Karpas-422 (cell line): Measurements from ENCODE around the gene NR1H4. TPM values are rescaled to one million over a fixed set of nuclear protein-coding genes. Genes with fewer than 3 reads are reported as not detected.

Experiments
- DNase-seq: peaks from one replicate; pipeline ENCODE4 v3.0.0-alpha.2; 2015
- H2AFZ ChIP-seq: fragments of 200-600 bp; sonication (generic); 2 replicates; pipeline ENCODE4 v1.6.1; 2014; ENCODE audit warnings: antibody characterized with exemption, low read length, mixed read lengths
- H3K27ac ChIP-seq: fragments of 200-600 bp; sonication (generic); 2 replicates; pipeline ENCODE4 v1.5.1; 2014; ENCODE audit warnings: mild to moderate bottlenecking, low read length, moderate library complexity
- H3K27me3 ChIP-seq: fragments of 200-600 bp; sonication (generic); 2 replicates; pipeline ENCODE4 v1.6.1; 2014; ENCODE audit warnings: low read length, mixed read lengths
- H3K36me3 ChIP-seq: fragments of 200-600 bp; sonication (generic); 2 replicates; pipeline ENCODE4 v1.6.1; 2014; ENCODE audit warnings: low read length, mixed read lengths; ENCODE audit not compliant: insufficient read depth
- H3K4me1 ChIP-seq: fragments of 200-600 bp; sonication (generic); 2 replicates; pipeline ENCODE4 v1.6.1; 2014; ENCODE audit warnings: mild to moderate bottlenecking, low read length, mixed read lengths
- H3K4me2 ChIP-seq: fragments of 200-600 bp; sonication (generic); 2 replicates; pipeline ENCODE4 v1.6.1; 2014; ENCODE audit warnings: low read length, low read depth, mild to moderate bottlenecking; ENCODE audit not compliant: poor library complexity, severe bottlenecking
- H3K4me3 ChIP-seq: fragments of 200-600 bp; sonication (generic); 2 replicates; pipeline ENCODE4 v1.5.1; 2014; ENCODE audit warnings: mild to moderate bottlenecking, antibody characterized with exemption, low read length, mixed read lengths
- H3K79me2 ChIP-seq: fragments of 200-600 bp; sonication (generic); 2 replicates; pipeline ENCODE4 v1.6.1; 2014; ENCODE audit warnings: mild to moderate bottlenecking, low read length, mixed read lengths
- H3K9ac ChIP-seq: fragments of 200-600 bp; sonication (generic); 2 replicates; pipeline ENCODE4 v1.6.0; 2014; ENCODE audit warnings: low read length
- H3K9me2 ChIP-seq: fragments of 200-600 bp; sonication (generic), shearing (Covaris generic); replicated peaks from 2 replicates; pipeline ENCODE4 v1.6.0; 2014; ENCODE audit warnings: mild to moderate bottlenecking, low read length, moderate library complexity; ENCODE audit not compliant: insufficient read depth
- H3K9me3 ChIP-seq: fragments of 300-700, 200-600 bp; sonication (generic); 2 replicates; pipeline ENCODE4 v1.6.1; 2014; ENCODE audit warnings: low read length, mixed read lengths
- H4K20me1 ChIP-seq: fragments of 200-600 bp; sonication (generic); 2 replicates; pipeline ENCODE4 v1.6.1; 2014; ENCODE audit warnings: mild to moderate bottlenecking, antibody characterized with exemption, low read length, low read depth; ENCODE audit not compliant: insufficient read depth
- total RNA-seq: library from RNA; depleted of rRNA; stranded (reverse); fragments of >200 nt; shearing (Covaris generic); gene quantifications from 2 replicates; pipeline ENCODE4 v1.2.3, GENCODE V29; 2014; ENCODE audit warnings: low replicate concordance

Gene NR1H4
- total RNA-seq, 1 experiment from 2014 or later, result not detected

DNA sequence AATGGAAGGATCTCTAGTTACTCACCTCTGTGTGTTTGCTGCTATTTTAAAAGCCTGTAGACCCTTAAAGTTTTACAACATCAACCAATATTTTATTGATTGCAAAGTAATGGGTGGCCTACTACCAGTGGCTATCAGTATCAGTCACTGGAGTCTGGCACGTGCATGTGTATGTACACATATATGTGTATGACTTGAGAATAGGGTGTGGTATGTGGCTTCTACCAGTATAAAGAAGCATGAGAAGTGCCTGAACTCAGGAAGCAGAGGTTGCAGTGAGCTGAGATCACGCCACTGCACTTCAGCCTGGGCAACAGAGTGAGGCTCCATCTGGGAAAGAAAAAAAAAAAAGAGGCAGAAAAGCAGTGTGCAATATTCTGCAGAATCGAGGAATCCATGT is 54.4 kb downstream of the NR1H4 start:
- Histone ChIP-seq H3K9ac (no peak overlapping the region), H3K9me2 (no peaks in the 10 kb centered on the region), H4K20me1 (no peaks in the 10 kb centered on the region), H3K79me2 (no peaks in the 10 kb centered on the region), H3K27me3 (no peaks in the 10 kb centered on the region), H3K27ac (no peak overlapping the region), H3K4me2 (no peak overlapping the region), H2AFZ (no peak overlapping the region), H3K4me1 (no peaks in the 10 kb centered on the region), H3K4me3 (no peak overlapping the region), H3K36me3 (no peaks in the 10 kb centered on the region), H3K9me3 (no peaks in the 10 kb centered on the region)
- no peak for DNase-seq

GRCh38 chr12:100528471-100529127 is 54.9 kb downstream of the NR1H4 start:
- no peaks in the 10 kb centered on the region for H3K4me1 ChIP-seq
- H3K27ac ChIP-seq, result no peak overlapping the region
- H3K9me3 ChIP-seq, result no peaks in the 10 kb centered on the region
- H3K9me2 ChIP-seq, result no peaks in the 10 kb centered on the region
- H3K79me2 ChIP-seq, result no peaks in the 10 kb centered on the region
- no peaks in the 10 kb centered on the region for H4K20me1 ChIP-seq
- no peak overlapping the region for H3K4me3 ChIP-seq
- no peaks in the 10 kb centered on the region for H3K36me3 ChIP-seq
- no peak overlapping the region for H3K4me2 ChIP-seq
- no peak overlapping the region for H3K9ac ChIP-seq
- H2AFZ ChIP-seq, result no peak overlapping the region
- DNase-seq, result no peak
- H3K27me3 ChIP-seq, result no peaks in the 10 kb centered on the region

- no peak for DNase-seq
- H3K4me3 ChIP-seq, result no peak overlapping the region
- H3K27ac ChIP-seq, result no peak overlapping the region
- H3K4me1 ChIP-seq, result no peaks in the 10 kb centered on the region
- H3K9me3 ChIP-seq, result no peaks in the 10 kb centered on the region
- H3K36me3 ChIP-seq, result no peaks in the 10 kb centered on the region
- no peak overlapping the region for H3K4me2 ChIP-seq
- H3K79me2 ChIP-seq, result no peaks in the 10 kb centered on the region
- no peaks in the 10 kb centered on the region for H4K20me1 ChIP-seq
- no peaks in the 10 kb centered on the region for H3K9me2 ChIP-seq
- H2AFZ ChIP-seq, result no peak overlapping the region
- no peaks in the 10 kb centered on the region for H3K27me3 ChIP-seq
- no peak overlapping the region for H3K9ac ChIP-seq
Observed at GRCh38 chr12:100529756-100530350, 56.2 kb downstream of the NR1H4 start.

DNA sequence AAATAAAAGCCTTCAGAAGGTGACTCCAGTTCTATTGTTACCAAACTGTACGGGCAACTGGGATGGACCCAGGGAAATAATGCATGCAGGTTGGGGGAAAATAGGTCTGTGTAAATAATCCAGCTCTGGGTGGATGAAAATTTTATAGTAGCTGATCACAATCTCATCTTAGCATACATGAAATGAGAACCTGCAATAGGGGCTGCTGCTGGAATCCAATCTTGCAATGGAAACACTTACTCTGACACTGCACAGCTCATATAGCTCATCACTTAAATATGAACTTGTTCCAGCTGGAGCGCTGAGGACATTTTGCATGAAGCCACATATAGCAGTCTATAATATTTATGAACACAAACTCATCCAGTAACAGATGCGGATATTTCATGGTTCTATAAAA is 59.7 kb downstream of the NR1H4 start:
- no peaks in the 10 kb centered on the region for H3K79me2 ChIP-seq
- DNase-seq, result no peak
- H3K27me3 ChIP-seq, result no peaks in the 10 kb centered on the region
- no peaks in the 10 kb centered on the region for H3K4me1 ChIP-seq
- H3K9ac ChIP-seq, result no peak overlapping the region
- no peaks in the 10 kb centered on the region for H3K9me3 ChIP-seq
- H3K27ac ChIP-seq, result no peak overlapping the region
- no peaks in the 10 kb centered on the region for H4K20me1 ChIP-seq
- H3K9me2 ChIP-seq, result no peaks in the 10 kb centered on the region
- H2AFZ ChIP-seq, result no peak overlapping the region
- no peak overlapping the region for H3K4me2 ChIP-seq
- no peak overlapping the region for H3K4me3 ChIP-seq
- H3K36me3 ChIP-seq, result no peaks in the 10 kb centered on the region

GRCh38 chr12:100534625-100535227 is 61.1 kb downstream of the NR1H4 start:
- DNase-seq, result no peak
- no peaks in the 10 kb centered on the region for H3K36me3 ChIP-seq

GRCh38 chr12:100539202-100539601 is 65.5 kb downstream of the NR1H4 start:
- DNase-seq, result peak; percentile 68
- H3K27ac ChIP-seq, result no peak overlapping the region
- H4K20me1 ChIP-seq, result no peaks in the 10 kb centered on the region

More at GRCh38 chr12:100534625-100535227, 61.1 kb downstream of the NR1H4 start:
- Histone ChIP-seq H3K4me2 (no peak overlapping the region), H3K27me3 (no peaks in the 10 kb centered on the region), H3K4me1 (no peaks in the 10 kb centered on the region), H3K9me3 (no peaks in the 10 kb centered on the region), H3K4me3 (no peak overlapping the region), H3K27ac (no peak overlapping the region), H3K9ac (no peak overlapping the region), H2AFZ (no peak overlapping the region), H3K79me2 (no peaks in the 10 kb centered on the region), H3K9me2 (no peaks in the 10 kb centered on the region), H4K20me1 (no peaks in the 10 kb centered on the region)

DNA sequence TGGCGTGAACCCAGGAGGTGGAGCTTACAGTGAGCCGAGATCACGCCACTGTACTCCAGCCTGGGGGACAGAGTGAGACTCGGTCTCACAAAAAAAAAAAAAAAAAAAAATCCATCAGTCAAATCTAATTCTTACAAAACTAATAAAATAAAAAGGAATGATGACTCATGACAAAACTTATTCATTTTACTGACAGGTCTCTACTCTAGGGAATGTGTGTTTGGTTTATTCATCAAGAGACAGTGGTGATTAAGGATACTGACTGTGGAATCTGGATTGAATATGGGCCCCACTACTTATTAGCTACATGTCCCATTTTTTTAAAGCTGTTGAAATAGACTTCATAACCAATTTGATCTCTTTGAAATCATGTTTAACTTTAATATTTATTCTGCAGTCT is 70.5 kb downstream of the NR1H4 start:
- no peak for DNase-seq
- no peak overlapping the region for H3K27ac ChIP-seq
- no peak overlapping the region for H2AFZ ChIP-seq

More at GRCh38 chr12:100539202-100539601, 65.5 kb downstream of the NR1H4 start:
- Histone ChIP-seq H3K4me2 (no peak overlapping the region), H3K4me1 (no peaks in the 10 kb centered on the region), H3K9me3 (no peaks in the 10 kb centered on the region), H3K36me3 (no peaks in the 10 kb centered on the region), H3K9ac (no peak overlapping the region), H2AFZ (no peak overlapping the region), H3K27me3 (no peaks in the 10 kb centered on the region), H3K9me2 (no peaks in the 10 kb centered on the region), H3K4me3 (no peak overlapping the region), H3K79me2 (no peaks in the 10 kb centered on the region)

DNA sequence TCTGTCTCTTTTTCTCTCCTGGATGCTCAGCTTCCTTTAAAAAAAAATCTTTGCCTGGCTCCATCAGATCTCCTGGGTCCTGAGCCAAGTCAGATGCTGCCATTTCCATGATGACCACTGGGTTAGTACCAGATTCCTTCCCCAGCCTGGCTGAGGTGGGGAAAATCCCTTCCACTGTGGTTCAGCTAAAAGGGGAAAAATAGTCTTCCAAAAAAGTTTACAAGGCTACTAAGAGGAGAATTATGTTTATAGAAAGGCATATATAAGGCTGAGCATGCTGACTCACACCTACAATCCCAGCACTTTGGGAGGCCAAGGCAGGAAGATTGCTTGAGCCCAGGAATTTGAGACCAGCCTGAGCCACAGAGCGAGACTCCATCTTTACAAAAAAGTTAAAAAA is 71.4 kb downstream of the NR1H4 start:
- H4K20me1 ChIP-seq, result no peaks in the 10 kb centered on the region
- H3K9ac ChIP-seq, result no peak overlapping the region
- H3K9me2 ChIP-seq, result no peaks in the 10 kb centered on the region
- no peak for DNase-seq
- no peaks in the 10 kb centered on the region for H3K27me3 ChIP-seq
- no peaks in the 10 kb centered on the region for H3K4me1 ChIP-seq
- no peaks in the 10 kb centered on the region for H3K36me3 ChIP-seq
- no peak overlapping the region for H2AFZ ChIP-seq
- H3K4me2 ChIP-seq, result no peak overlapping the region
- no peaks in the 10 kb centered on the region for H3K79me2 ChIP-seq
- no peak overlapping the region for H3K4me3 ChIP-seq
- no peak overlapping the region for H3K27ac ChIP-seq
- no peaks in the 10 kb centered on the region for H3K9me3 ChIP-seq

More for the DNA sequence above, 70.5 kb downstream of the NR1H4 start:
- Histone ChIP-seq H3K27me3 (no peaks in the 10 kb centered on the region), H3K9me3 (no peaks in the 10 kb centered on the region), H3K4me3 (no peak overlapping the region), H3K9ac (no peak overlapping the region), H3K36me3 (no peaks in the 10 kb centered on the region), H4K20me1 (no peaks in the 10 kb centered on the region), H3K79me2 (no peaks in the 10 kb centered on the region), H3K4me1 (no peaks in the 10 kb centered on the region), H3K4me2 (no peak overlapping the region), H3K9me2 (no peaks in the 10 kb centered on the region)
